ENCODE data around the gene MTHFSD. TPM values are rescaled to one million over a fixed set of nuclear protein-coding genes. Genes with fewer than 3 reads are reported as not detected.

Gene MTHFSD
- total and polyA plus RNA-seq, 10 of the 15 experiments (the other 5 are each of a cell fraction or from before 2014, with no cell fraction given): 2.2 to 24.5 (median 18.1) TPM

DNA sequence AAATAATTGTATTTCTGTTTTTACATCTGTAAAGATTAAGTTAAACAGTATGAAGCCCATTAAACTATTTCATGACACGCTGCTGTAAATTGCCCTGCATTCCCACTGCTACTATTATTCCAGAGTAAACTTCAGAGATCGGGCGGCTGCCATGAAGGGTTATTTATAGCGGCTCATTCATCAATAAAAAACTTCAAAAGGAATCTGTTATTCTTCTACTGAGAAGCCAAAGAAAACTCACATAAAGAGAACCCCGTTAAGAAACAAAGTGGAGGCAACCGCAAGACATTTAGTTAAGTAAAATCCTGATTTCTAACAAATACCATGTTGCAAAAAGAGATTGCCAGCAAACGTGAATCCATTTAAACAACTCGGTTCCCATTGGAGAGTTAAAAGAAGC, 39.7 kb upstream of the MTHFSD start:
- in situ Hi-C loops (cut with MboI): no loop called here
- Histone ChIP-seq H3K4me2 (ENCODE audit: control insufficient read depth, insufficient read depth) (no peak overlapping the region), H3K9ac (ENCODE audit: control insufficient read depth, insufficient read depth, low read length) (no peak overlapping the region), H3K9me3 (replicated peaks; ENCODE audit: control insufficient read depth, insufficient read depth, low read length) (no peaks in the 10 kb centered on the region), H3K4me3 (no peak overlapping the region), H4K20me1 (ENCODE audit: control insufficient read depth, insufficient read depth) (no peaks in the 10 kb centered on the region), H3K36me3 (ENCODE audit: control insufficient read depth in 2 of 2, insufficient read depth in 2 of 2, low read length in 1 of 2) (no peaks in the 10 kb centered on the region), H2AFZ (ENCODE audit: control insufficient read depth, low read depth, low read length) (no peak overlapping the region), H3K4me1 (ENCODE audit: control insufficient read depth, insufficient read depth, low read length) (no peaks in the 10 kb centered on the region), H3K27me3 (replicated peaks in 1 of 2; ENCODE audit: control insufficient read depth in 2 of 2, insufficient read depth in 2 of 2, low read length in 1 of 2) (peaks cover 2 to 4% of the 10 kb centered on the region in 2 experiments; a peak in 3 of 4 replicates), H3K79me2 (ENCODE audit: control insufficient read depth, insufficient read depth, low read length) (no peaks in the 10 kb centered on the region), H3K27ac (ENCODE audit: control insufficient read depth, insufficient read depth) (no peak overlapping the region)
- intact Hi-C loops (cut with micrococcal nuclease; ENCODE audit: unreplicated experiment): no loop called here
- ChIA-PET CTCF (no interaction called here), SMC1A (ENCODE audit: uncharacterized antibody, unreplicated experiment) (interaction anchor here (1.8 kb wide), 1 partner anchor 20 kb away, joined by 5 read pairs; no protein-coding TSS in a partner anchor), RAD21 (ENCODE audit: unreplicated experiment) (no interaction called here), POLR2A (no interaction called here)
- 47% methylated on average over 8 of the region's 8 CpGs for WGBS (ENCODE audit: insufficient coverage, insufficient replicate concordance, low lambda C conversion rate, missing lambda C conversion rate)
- no peak for ATAC-seq
- no peak for TF ChIP-seq IKZF2 (IDR thresholded peaks at IDR 0.05)
- no peak for TF ChIP-seq MEF2B (IDR thresholded peaks at IDR 0.05; ENCODE audit: partially characterized antibody, poor library complexity, severe bottlenecking)
- TF ChIP-seq, protein P1, sequence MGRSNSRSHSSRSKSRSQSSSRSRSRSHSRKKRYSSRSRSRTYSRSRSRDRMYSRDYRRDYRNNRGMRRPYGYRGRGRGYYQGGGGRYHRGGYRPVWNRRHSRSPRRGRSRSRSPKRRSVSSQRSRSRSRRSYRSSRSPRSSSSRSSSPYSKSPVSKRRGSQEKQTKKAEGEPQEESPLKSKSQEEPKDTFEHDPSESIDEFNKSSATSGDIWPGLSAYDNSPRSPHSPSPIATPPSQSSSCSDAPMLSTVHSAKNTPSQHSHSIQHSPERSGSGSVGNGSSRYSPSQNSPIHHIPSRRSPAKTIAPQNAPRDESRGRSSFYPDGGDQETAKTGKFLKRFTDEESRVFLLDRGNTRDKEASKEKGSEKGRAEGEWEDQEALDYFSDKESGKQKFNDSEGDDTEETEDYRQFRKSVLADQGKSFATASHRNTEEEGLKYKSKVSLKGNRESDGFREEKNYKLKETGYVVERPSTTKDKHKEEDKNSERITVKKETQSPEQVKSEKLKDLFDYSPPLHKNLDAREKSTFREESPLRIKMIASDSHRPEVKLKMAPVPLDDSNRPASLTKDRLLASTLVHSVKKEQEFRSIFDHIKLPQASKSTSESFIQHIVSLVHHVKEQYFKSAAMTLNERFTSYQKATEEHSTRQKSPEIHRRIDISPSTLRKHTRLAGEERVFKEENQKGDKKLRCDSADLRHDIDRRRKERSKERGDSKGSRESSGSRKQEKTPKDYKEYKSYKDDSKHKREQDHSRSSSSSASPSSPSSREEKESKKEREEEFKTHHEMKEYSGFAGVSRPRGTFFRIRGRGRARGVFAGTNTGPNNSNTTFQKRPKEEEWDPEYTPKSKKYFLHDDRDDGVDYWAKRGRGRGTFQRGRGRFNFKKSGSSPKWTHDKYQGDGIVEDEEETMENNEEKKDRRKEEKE (IDR thresholded peaks at IDR 0.05): no peak
- TF ChIP-seq ESRRA (IDR thresholded peaks at IDR 0.05; ENCODE audit: low read length): no peak
- no peak for TF ChIP-seq JUND (IDR thresholded peaks at IDR 0.05; ENCODE audit: low read depth, low read length)
- no peak for TF ChIP-seq HDAC2 (IDR thresholded peaks at IDR 0.05)
- TF ChIP-seq SREBF2 (IDR thresholded peaks at IDR 0.05; ENCODE audit: low read length): no peak
- no peak for TF ChIP-seq ZNF622 (IDR thresholded peaks at IDR 0.05)
- TF ChIP-seq, protein P2, sequence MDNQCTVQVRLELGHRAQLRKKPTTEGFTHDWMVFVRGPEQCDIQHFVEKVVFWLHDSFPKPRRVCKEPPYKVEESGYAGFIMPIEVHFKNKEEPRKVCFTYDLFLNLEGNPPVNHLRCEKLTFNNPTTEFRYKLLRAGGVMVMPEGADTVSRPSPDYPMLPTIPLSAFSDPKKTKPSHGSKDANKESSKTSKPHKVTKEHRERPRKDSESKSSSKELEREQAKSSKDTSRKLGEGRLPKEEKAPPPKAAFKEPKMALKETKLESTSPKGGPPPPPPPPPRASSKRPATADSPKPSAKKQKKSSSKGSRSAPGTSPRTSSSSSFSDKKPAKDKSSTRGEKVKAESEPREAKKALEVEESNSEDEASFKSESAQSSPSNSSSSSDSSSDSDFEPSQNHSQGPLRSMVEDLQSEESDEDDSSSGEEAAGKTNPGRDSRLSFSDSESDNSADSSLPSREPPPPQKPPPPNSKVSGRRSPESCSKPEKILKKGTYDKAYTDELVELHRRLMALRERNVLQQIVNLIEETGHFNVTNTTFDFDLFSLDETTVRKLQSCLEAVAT (IDR thresholded peaks at IDR 0.05): no peak
- TF ChIP-seq, protein P3, sequence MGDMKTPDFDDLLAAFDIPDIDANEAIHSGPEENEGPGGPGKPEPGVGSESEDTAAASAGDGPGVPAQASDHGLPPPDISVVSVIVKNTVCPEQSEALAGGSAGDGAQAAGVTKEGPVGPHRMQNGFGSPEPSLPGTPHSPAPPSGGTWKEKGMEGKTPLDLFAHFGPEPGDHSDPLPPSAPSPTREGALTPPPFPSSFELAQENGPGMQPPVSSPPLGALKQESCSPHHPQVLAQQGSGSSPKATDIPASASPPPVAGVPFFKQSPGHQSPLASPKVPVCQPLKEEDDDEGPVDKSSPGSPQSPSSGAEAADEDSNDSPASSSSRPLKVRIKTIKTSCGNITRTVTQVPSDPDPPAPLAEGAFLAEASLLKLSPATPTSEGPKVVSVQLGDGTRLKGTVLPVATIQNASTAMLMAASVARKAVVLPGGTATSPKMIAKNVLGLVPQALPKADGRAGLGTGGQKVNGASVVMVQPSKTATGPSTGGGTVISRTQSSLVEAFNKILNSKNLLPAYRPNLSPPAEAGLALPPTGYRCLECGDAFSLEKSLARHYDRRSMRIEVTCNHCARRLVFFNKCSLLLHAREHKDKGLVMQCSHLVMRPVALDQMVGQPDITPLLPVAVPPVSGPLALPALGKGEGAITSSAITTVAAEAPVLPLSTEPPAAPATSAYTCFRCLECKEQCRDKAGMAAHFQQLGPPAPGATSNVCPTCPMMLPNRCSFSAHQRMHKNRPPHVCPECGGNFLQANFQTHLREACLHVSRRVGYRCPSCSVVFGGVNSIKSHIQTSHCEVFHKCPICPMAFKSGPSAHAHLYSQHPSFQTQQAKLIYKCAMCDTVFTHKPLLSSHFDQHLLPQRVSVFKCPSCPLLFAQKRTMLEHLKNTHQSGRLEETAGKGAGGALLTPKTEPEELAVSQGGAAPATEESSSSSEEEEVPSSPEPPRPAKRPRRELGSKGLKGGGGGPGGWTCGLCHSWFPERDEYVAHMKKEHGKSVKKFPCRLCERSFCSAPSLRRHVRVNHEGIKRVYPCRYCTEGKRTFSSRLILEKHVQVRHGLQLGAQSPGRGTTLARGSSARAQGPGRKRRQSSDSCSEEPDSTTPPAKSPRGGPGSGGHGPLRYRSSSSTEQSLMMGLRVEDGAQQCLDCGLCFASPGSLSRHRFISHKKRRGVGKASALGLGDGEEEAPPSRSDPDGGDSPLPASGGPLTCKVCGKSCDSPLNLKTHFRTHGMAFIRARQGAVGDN (IDR thresholded peaks at IDR 0.05): no peak
- TF ChIP-seq HCFC1 (IDR thresholded peaks at IDR 0.05; ENCODE audit: low read length): no peak
- no peak for FAIRE-seq
- no TSS peak for BruUV-seq (replicated peaks)
- no peak for DNase-seq (ENCODE audit: low read depth, low spot score)

Data from GM12878 (cell line).